HEK293T (cell line): ENCODE measurements around the gene GABRD.

Experiments used
- BHLHE40 ChIP-seq: fragments of 450-650 bp; IDR thresholded peaks from 2 replicates; pipeline ENCODE4 v1.6.1; 2016; ENCODE audit warnings: mild to moderate bottlenecking, moderate library complexity, borderline replicate concordance
- FOXA1 ChIP-seq: fragments of 450-650 bp; IDR thresholded peaks from 2 replicates; pipeline ENCODE4 v1.6.1; 2016; ENCODE audit warnings: mild to moderate bottlenecking
- FOXK2 ChIP-seq: fragments of 450-650 bp; IDR thresholded peaks from 2 replicates; pipeline ENCODE4 v1.6.1; 2016; ENCODE audit warnings: mild to moderate bottlenecking
- FOXM1 ChIP-seq: fragments of 450-650 bp; IDR thresholded peaks from 2 replicates; pipeline ENCODE4 v1.6.1; 2017; ENCODE audit warnings: mild to moderate bottlenecking, borderline replicate concordance
- HDGF ChIP-seq: fragments of 450-650 bp; IDR thresholded peaks from 2 replicates; pipeline ENCODE4 v1.6.1; 2017; ENCODE audit warnings: antibody characterized with exemption, borderline replicate concordance
- L3MBTL2 ChIP-seq: fragments of 450-650 bp; conservative IDR thresholded peaks from 2 replicates; pipeline ENCODE4 v1.6.1; 2016; ENCODE audit warnings: mild to moderate bottlenecking
- LEF1 ChIP-seq: fragments of 450-650 bp; IDR thresholded peaks from 2 replicates; pipeline ENCODE4 v1.6.1; 2017; ENCODE audit warnings: mild to moderate bottlenecking, borderline replicate concordance
- NFRKB ChIP-seq: fragments of 450-650 bp; IDR thresholded peaks from 2 replicates; pipeline ENCODE4 v1.6.1; 2016; ENCODE audit warnings: mild to moderate bottlenecking, moderate library complexity
- SP1 ChIP-seq: fragments of 450-650 bp; IDR thresholded peaks from 2 replicates; pipeline ENCODE4 v1.6.1; 2017
- SUZ12 ChIP-seq: fragments of 450-650 bp; IDR thresholded peaks from 2 replicates; pipeline ENCODE4 v1.6.1; 2016; ENCODE audit warnings: mild to moderate bottlenecking
- TARDBP ChIP-seq: fragments of 450-650 bp; IDR thresholded peaks from 2 replicates; pipeline ENCODE4 v1.6.1; 2016
- ZNF384 ChIP-seq: fragments of 450-650 bp; IDR thresholded peaks from 2 replicates; pipeline ENCODE4 v1.6.1; 2016
- TF ChIP-seq, protein P1 (sequence below): fragments of 450-650 bp; IDR thresholded peaks from 2 replicates; pipeline ENCODE4 v1.6.1; 2016

DNA sequence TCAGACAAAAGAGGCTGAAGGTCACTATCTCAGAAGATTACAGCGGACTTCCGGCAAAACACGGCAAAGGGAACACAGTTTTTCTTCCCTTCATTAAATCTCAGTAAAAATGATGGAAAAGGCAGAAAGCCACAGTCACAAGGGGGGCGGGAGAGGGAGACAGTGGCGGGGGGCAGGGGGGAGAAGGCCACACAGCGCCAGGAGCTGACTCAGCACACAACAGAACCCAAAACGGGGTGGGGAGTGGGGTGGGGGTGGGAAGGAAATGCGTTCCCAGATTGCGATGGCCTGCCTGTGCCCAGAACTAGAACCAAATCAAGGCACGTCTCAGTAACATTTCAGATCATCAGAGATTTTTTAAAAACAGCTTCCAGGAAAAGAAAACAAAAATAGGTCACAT lies 28.9 kb upstream of the GABRD start:
- TF ChIP-seq SP1 (no peak), HDGF (no peak), L3MBTL2 (no peak), BHLHE40 (no peak), ZNF384 (no peak), NFRKB (no peak), FOXA1 (no peak), FOXK2 (no peak), SUZ12 (no peak), LEF1 (no peak), TARDBP (no peak), FOXM1 (no peak)
- TF ChIP-seq, protein P1, sequence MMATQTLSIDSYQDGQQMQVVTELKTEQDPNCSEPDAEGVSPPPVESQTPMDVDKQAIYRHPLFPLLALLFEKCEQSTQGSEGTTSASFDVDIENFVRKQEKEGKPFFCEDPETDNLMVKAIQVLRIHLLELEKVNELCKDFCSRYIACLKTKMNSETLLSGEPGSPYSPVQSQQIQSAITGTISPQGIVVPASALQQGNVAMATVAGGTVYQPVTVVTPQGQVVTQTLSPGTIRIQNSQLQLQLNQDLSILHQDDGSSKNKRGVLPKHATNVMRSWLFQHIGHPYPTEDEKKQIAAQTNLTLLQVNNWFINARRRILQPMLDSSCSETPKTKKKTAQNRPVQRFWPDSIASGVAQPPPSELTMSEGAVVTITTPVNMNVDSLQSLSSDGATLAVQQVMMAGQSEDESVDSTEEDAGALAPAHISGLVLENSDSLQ: no peak
